GM23248 (cell line): Measurements from ENCODE around the gene SHROOM3. TPM values are rescaled to one million over a fixed set of nuclear protein-coding genes. Genes with fewer than 3 reads are reported as not detected.
"Not testable (repeated sequence)": the region's sequence is repeated elsewhere in the genome, so short reads cannot be mapped to it uniquely, and the experiment has no call there.

Experiments
- DNase-seq: peaks from one replicate; pipeline ENCODE4 v3.0.0-alpha.2; 2015
- H2AFZ ChIP-seq: fragments of 200-600 bp; sonication (generic); 2 replicates; pipeline ENCODE4 v1.6.1; 2016; ENCODE audit warnings: antibody characterized with exemption
- H3F3A ChIP-seq: fragments of 200-600 bp; sonication (generic); 2 replicates; pipeline ENCODE4 v1.6.1; 2016; ENCODE audit warnings: mild to moderate bottlenecking, antibody characterized with exemption, mixed run types; ENCODE audit not compliant: insufficient read depth
- H3K27ac ChIP-seq: fragments of 200-600 bp; sonication (generic); 2 replicates; pipeline ENCODE4 v1.5.1; 2016; ENCODE audit warnings: mild to moderate bottlenecking
- H3K27me3 ChIP-seq: fragments of 200-600 bp; sonication (generic); replicated peaks from 2 replicates; pipeline ENCODE4 v1.6.1; 2016; ENCODE audit warnings: mild to moderate bottlenecking; ENCODE audit not compliant: insufficient read depth
- H3K36me3 ChIP-seq: fragments of 200-600 bp; sonication (generic); 2 replicates; pipeline ENCODE4 v1.6.1; 2016; ENCODE audit warnings: low read depth, mild to moderate bottlenecking
- H3K4me1 ChIP-seq: fragments of 200-600 bp; sonication (generic); 2 replicates; pipeline ENCODE4 v1.6.1; 2016; ENCODE audit warnings: mild to moderate bottlenecking; ENCODE audit not compliant: insufficient read depth
- H3K4me2 ChIP-seq: fragments of 200-600 bp; sonication (generic); one replicate; pipeline ENCODE4 v1.6.1; 2016; ENCODE audit warnings: mild to moderate bottlenecking; ENCODE audit not compliant: unreplicated experiment
- H3K4me3 ChIP-seq: fragments of 200-600 bp; sonication (generic); 2 replicates; pipeline ENCODE4 v1.5.1; 2016; ENCODE audit warnings: mild to moderate bottlenecking
- H3K79me2 ChIP-seq: fragments of 200-600 bp; sonication (generic); 2 replicates; pipeline ENCODE4 v1.6.1; 2016; ENCODE audit warnings: mild to moderate bottlenecking; ENCODE audit not compliant: insufficient read depth
- H3K9ac ChIP-seq: fragments of 200-600 bp; sonication (generic); 2 replicates; pipeline ENCODE4 v1.6.1; 2016; ENCODE audit warnings: mild to moderate bottlenecking
- H3K9me2 ChIP-seq: fragments of 200-600 bp; sonication (generic); 2 replicates; pipeline ENCODE4 v1.6.1; 2016; ENCODE audit warnings: mixed run types, mild to moderate bottlenecking, moderate library complexity; ENCODE audit not compliant: insufficient read depth
- H3K9me3 ChIP-seq: fragments of 200-600 bp; sonication (generic); one replicate; pipeline ENCODE4 v1.6.1; 2017; ENCODE audit warnings: low read depth
- H4K20me1 ChIP-seq: fragments of 200-600 bp; sonication (generic); 2 replicates; pipeline ENCODE4 v1.6.0; 2016; ENCODE audit not compliant: insufficient read depth
- EZH2 ChIP-seq: fragments of 200-600 bp; sonication (generic); IDR thresholded peaks from 2 replicates; pipeline ENCODE4 v1.6.1; 2018; ENCODE audit warnings: antibody characterized with exemption, mild to moderate bottlenecking; ENCODE audit not compliant: insufficient read depth, poor library complexity, severe bottlenecking
- EZH2phosphoT487 ChIP-seq: fragments of 200-600 bp; sonication (generic); IDR thresholded peaks from 2 replicates; pipeline ENCODE4 v1.6.1; 2018; ENCODE audit warnings: antibody characterized with exemption, moderate library complexity, mild to moderate bottlenecking, low read depth; ENCODE audit not compliant: insufficient read depth
- WGBS, 2 experiments: methylation state at CpG; one replicate each; pipeline ENCODE4 v1.1.6; 2015 to 2017; ENCODE audit warnings: low lambda C conversion rate in 2 of 2, low coverage in 1 of 2; ENCODE audit errors: missing lambda C conversion rate in 2 of 2; 5-methylcytosine and 5-hydroxymethylcytosine counted together
- in situ Hi-C: fragments of 300-500 bp; cut with MboI; formaldehyde crosslinking; loops from 2 replicates; pipeline ENCODE4 v1.15.0; 2020
- polyA plus RNA-seq: library from polyadenylated mRNA; unstranded; fragments of >200 nt; fragmentation: Nextera tagmentation; extraction: Ambion mirVana; gene quantifications from 2 replicates; pipeline ENCODE4 v1.2.1, GENCODE V29; 2016
- total RNA-seq: library from RNA; depleted of rRNA; stranded (reverse); fragments of >200 nt; shearing (Covaris generic); gene quantifications from 2 replicates; pipeline ENCODE4 v1.2.3, GENCODE V29; 2014

SHROOM3 gene
- total and polyA plus RNA-seq, 2 experiments from 2014 or later, result 9.7 to 44.6 TPM

DNA sequence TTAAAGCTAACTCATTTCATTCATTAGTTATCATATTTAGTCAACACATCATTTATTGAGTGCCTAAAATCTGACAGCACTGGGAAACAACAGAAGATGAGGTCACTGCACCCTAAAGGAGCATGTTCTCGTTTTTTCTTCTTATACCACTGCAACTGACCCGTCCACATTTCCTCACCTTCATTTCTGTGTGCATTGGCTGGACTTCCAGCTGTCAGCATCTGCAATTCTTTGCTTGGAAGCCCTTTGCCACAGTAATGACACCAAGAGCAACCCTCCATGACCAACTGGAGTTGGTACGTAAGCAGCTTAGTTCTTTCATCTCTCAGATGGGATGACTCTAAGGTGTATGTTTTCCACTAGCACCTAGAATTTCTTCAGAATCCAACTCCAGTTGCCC is 13.2 kb downstream of the SHROOM3 start:
- no peaks in the 10 kb centered on the region for H3K9me2 ChIP-seq
- H3K4me3 ChIP-seq, result no peak overlapping the region
- H2AFZ ChIP-seq, result no peak overlapping the region
- H3K27ac ChIP-seq, result no peak overlapping the region
- H3K4me2 ChIP-seq, result no peak overlapping the region
- no peaks in the 10 kb centered on the region for H3F3A ChIP-seq
- no peaks in the 10 kb centered on the region for H3K4me1 ChIP-seq
- no peaks in the 10 kb centered on the region for H4K20me1 ChIP-seq
- no peaks in the 10 kb centered on the region for H3K36me3 ChIP-seq
- no peak overlapping the region for H3K9ac ChIP-seq
- 76 to 77% methylated on average over 3 of the region's 3 CpGs for WGBS, 2 experiments
- H3K27me3 ChIP-seq, result peaks cover 6% of the 10 kb centered on the region
- no peak for TF ChIP-seq EZH2
- TF ChIP-seq EZH2phosphoT487, result no peak
- in situ Hi-C loops, result no loop called here
- H3K9me3 ChIP-seq, result no peaks in the 10 kb centered on the region
- no peak for DNase-seq
- H3K79me2 ChIP-seq, result no peaks in the 10 kb centered on the region

DNA sequence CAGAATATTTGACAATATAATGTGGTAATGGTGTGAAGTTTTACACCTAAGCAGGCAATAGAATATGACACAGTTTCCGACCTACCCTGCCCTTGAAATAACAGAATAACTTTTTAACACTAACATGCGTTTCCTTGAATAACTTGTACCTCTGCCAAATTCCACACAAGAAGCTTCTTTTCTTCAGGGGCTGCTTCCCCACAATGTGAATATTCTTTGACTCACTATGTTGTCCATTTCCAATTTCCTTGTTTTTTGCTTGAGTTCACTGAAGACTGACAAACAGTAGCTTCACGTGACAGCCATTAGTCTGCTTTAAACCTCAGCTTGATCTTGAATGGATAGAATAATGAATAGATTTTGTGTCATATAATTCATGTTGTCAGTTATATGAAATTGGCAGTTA is 14.3 kb downstream of the SHROOM3 start:
- 14 to 20% methylated on average over 3 of the region's 3 CpGs for WGBS, 2 experiments
- Histone ChIP-seq H3K4me3 (no peak overlapping the region), H4K20me1 (no peaks in the 10 kb centered on the region), H3K9ac (no peak overlapping the region), H3K9me2 (no peaks in the 10 kb centered on the region), H3K27me3 (peaks cover 6% of the 10 kb centered on the region), H3K4me2 (no peak overlapping the region), H2AFZ (peak overlapping the region; percentile 3; the same call in 1 of the 2 replicates), H3K4me1 (no peaks in the 10 kb centered on the region), H3F3A (no peaks in the 10 kb centered on the region), H3K9me3 (no peaks in the 10 kb centered on the region), H3K79me2 (no peaks in the 10 kb centered on the region), H3K36me3 (no peaks in the 10 kb centered on the region), H3K27ac (no peak overlapping the region)
- in situ Hi-C loops, result no loop called here
- TF ChIP-seq EZH2phosphoT487, result no peak
- no peak for TF ChIP-seq EZH2
- DNase-seq, result no peak

- peak; percentile 14 for DNase-seq
- no peak overlapping the region for H3K9ac ChIP-seq
- H3K4me3 ChIP-seq, result no peak overlapping the region
- no peak overlapping the region for H3K4me2 ChIP-seq
- peak overlapping the region; percentile 3; the same call in 1 of the 2 replicates for H2AFZ ChIP-seq
- no peaks in the 10 kb centered on the region for H3K36me3 ChIP-seq
- H3K27ac ChIP-seq, result no peak overlapping the region
- H3K9me2 ChIP-seq, result no peaks in the 10 kb centered on the region
- H4K20me1 ChIP-seq, result no peaks in the 10 kb centered on the region
- no peak for TF ChIP-seq EZH2phosphoT487
- TF ChIP-seq EZH2, result no peak
- no peaks in the 10 kb centered on the region for H3F3A ChIP-seq
- 13 to 20% methylated on average over 2 of the region's 2 CpGs for WGBS, 2 experiments
- in situ Hi-C loops, result no loop called here
- H3K27me3 ChIP-seq, result peaks cover 6% of the 10 kb centered on the region
- H3K9me3 ChIP-seq, result no peaks in the 10 kb centered on the region
- no peaks in the 10 kb centered on the region for H3K79me2 ChIP-seq
- no peaks in the 10 kb centered on the region for H3K4me1 ChIP-seq
Measured at GRCh38 chr4:76449833-76450232, 14.8 kb downstream of the SHROOM3 start.

DNA sequence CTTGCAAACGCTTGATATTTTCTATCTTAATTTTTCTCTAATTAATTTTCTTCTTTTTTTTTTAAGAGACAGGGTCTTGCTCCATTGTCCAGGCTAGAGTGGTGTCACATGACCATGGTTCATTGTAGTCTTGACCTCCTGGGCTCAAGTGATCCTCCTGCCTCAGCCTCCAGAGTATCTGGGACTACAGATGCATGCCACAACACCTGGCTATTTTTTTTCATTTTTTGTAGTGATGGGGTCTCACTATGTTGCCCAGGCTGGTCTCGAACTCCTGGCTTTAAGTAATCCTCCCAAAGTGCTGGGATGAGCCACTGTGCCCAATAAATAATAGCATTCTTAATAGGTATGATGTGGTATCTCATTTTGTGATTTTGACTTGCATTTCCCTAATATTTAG is 18.2 kb downstream of the SHROOM3 start:
- no peaks in the 10 kb centered on the region for H3K9me3 ChIP-seq
- DNase-seq, result no peak
- no peak overlapping the region for H2AFZ ChIP-seq
- H3K4me1 ChIP-seq, result no peaks in the 10 kb centered on the region
- no peak overlapping the region for H3K27ac ChIP-seq
- peaks cover 6% of the 10 kb centered on the region for H3K27me3 ChIP-seq
- no peaks in the 10 kb centered on the region for H3K9me2 ChIP-seq
- in situ Hi-C loops, result no loop called here
- H3K4me3 ChIP-seq, result no peak overlapping the region
- H3F3A ChIP-seq, result no peaks in the 10 kb centered on the region
- no peak overlapping the region for H3K4me2 ChIP-seq
- no peaks in the 10 kb centered on the region for H3K36me3 ChIP-seq
- TF ChIP-seq EZH2 (no peak), EZH2phosphoT487 (no peak)
- H4K20me1 ChIP-seq, result no peaks in the 10 kb centered on the region
- WGBS, 2 experiments, result 65 to 74% methylated on average over 2 of the region's 2 CpGs
- no peaks in the 10 kb centered on the region for H3K79me2 ChIP-seq
- no peak overlapping the region for H3K9ac ChIP-seq

- H3K4me2 ChIP-seq, H3K9me3 ChIP-seq, H4K20me1 ChIP-seq, H3F3A ChIP-seq, DNase-seq, H3K36me3 ChIP-seq, H3K9me2 ChIP-seq, H3K4me1 ChIP-seq, H3K4me3 ChIP-seq, H3K27me3 ChIP-seq, H2AFZ ChIP-seq, H3K27ac ChIP-seq, H3K79me2 ChIP-seq, in situ Hi-C loops, H3K9ac ChIP-seq: not testable (repeated sequence)
- whole genome bisulfite sequencing, 2 experiments, result 87 to 92% methylated on average over 6 of the region's 6 CpGs
Measured at GRCh38 chr4:76454073-76454472, 19.0 kb downstream of the SHROOM3 start.
